Measurements from ENCODE around the gene RBM19.
A peak's percentile ranks its signal among the peaks of the same experiment; 100 is the strongest.

The RBM19 gene

GRCh38 chr12:113965951-113966797, at the start of gene RBM19:
RBM19 (minus strand) TSS chr12:113966325; CDS start chr12:113966227, 98 bp downstream.
- H3K36me3 ChIP-seq (ENCODE audit: control insufficient read depth in 2 of 2, insufficient read depth in 2 of 2, low read length in 2 of 2): peaks cover 12 to 17% of the 10 kb centered on the region in 2 donors
- peak within 1 kb of the TSS; percentile 84 to 93 for H3K4me3 ChIP-seq (ENCODE audit: low read length in 2 of 2)
- H3K4me1 ChIP-seq (ENCODE audit: control insufficient read depth, insufficient read depth, low read length): peaks cover 14% of the 10 kb centered on the region
- no peaks in the 10 kb centered on the region for H3K9me3 ChIP-seq (ENCODE audit: control insufficient read depth in 2 of 2, low read length in 2 of 2)
- H3K27me3 ChIP-seq (ENCODE audit: control insufficient read depth in 1 of 2, insufficient read depth in 2 of 2, low read length in 2 of 2): no peaks in the 10 kb centered on the region
- peak within 1 kb of the TSS; percentile 80 to 87 for H3K9ac ChIP-seq (ENCODE audit: low read length in 2 of 2)
- peak within 1 kb of the TSS; percentile 53 for H3K27ac ChIP-seq (ENCODE audit: low read length)

GRCh38 chr12:114015851-114016250, 49.7 kb upstream of the RBM19 start:
- Histone ChIP-seq H3K27me3 (ENCODE audit: control insufficient read depth in 1 of 2, insufficient read depth in 2 of 2, low read length in 2 of 2) (peaks cover 6 to 21% of the 10 kb centered on the region in 2 donors), H3K9me3 (ENCODE audit: control insufficient read depth in 2 of 2, low read length in 2 of 2) (no peaks in the 10 kb centered on the region), H3K4me1 (ENCODE audit: control insufficient read depth, insufficient read depth, low read length) (no peaks in the 10 kb centered on the region), H3K9ac (ENCODE audit: low read length in 2 of 2) (no peak overlapping the region), H3K27ac (ENCODE audit: low read length) (no peak overlapping the region), H3K36me3 (ENCODE audit: control insufficient read depth in 2 of 2, insufficient read depth in 2 of 2, low read length in 2 of 2) (no peaks in the 10 kb centered on the region), H3K4me3 (ENCODE audit: low read length in 2 of 2) (no peak overlapping the region)

GRCh38 chr12:114013575-114014345, 47.6 kb upstream of the RBM19 start:
- no peaks in the 10 kb centered on the region for H3K4me1 ChIP-seq (ENCODE audit: control insufficient read depth, insufficient read depth, low read length)
- H3K27me3 ChIP-seq (ENCODE audit: control insufficient read depth in 1 of 2, insufficient read depth in 2 of 2, low read length in 2 of 2): peaks cover 6 to 23% of the 10 kb centered on the region in 2 donors
- H3K9me3 ChIP-seq (ENCODE audit: control insufficient read depth in 2 of 2, low read length in 2 of 2): no peaks in the 10 kb centered on the region
- H3K4me3 ChIP-seq (ENCODE audit: low read length in 2 of 2): no peak overlapping the region
- no peaks in the 10 kb centered on the region for H3K36me3 ChIP-seq (ENCODE audit: control insufficient read depth in 2 of 2, insufficient read depth in 2 of 2, low read length in 2 of 2)
- no peak overlapping the region for H3K27ac ChIP-seq (ENCODE audit: low read length)
- no peak overlapping the region for H3K9ac ChIP-seq (ENCODE audit: low read length in 2 of 2)

- Histone ChIP-seq H3K9me3 (ENCODE audit: control insufficient read depth in 2 of 2, low read length in 2 of 2) (no peaks in the 10 kb centered on the region), H3K27me3 (ENCODE audit: control insufficient read depth in 1 of 2, insufficient read depth in 2 of 2, low read length in 2 of 2) (peaks cover 4 to 23% of the 10 kb centered on the region in 2 donors), H3K36me3 (ENCODE audit: control insufficient read depth in 2 of 2, insufficient read depth in 2 of 2, low read length in 2 of 2) (no peaks in the 10 kb centered on the region)
Measured at GRCh38 chr12:114012744-114013431, 46.8 kb upstream of the RBM19 start.

GRCh38 chr12:114011711-114012110, 45.6 kb upstream of the RBM19 start:
- Histone ChIP-seq H3K4me3 (ENCODE audit: low read length in 2 of 2) (no peak overlapping the region), H3K27ac (ENCODE audit: low read length) (no peak overlapping the region), H3K9ac (ENCODE audit: low read length in 2 of 2) (no peak overlapping the region), H3K27me3 (ENCODE audit: control insufficient read depth in 1 of 2, insufficient read depth in 2 of 2, low read length in 2 of 2) (peaks cover 3 to 23% of the 10 kb centered on the region in 2 donors), H3K36me3 (ENCODE audit: control insufficient read depth in 2 of 2, insufficient read depth in 2 of 2, low read length in 2 of 2) (no peaks in the 10 kb centered on the region), H3K9me3 (ENCODE audit: control insufficient read depth in 2 of 2, low read length in 2 of 2) (no peaks in the 10 kb centered on the region), H3K4me1 (ENCODE audit: control insufficient read depth, insufficient read depth, low read length) (no peaks in the 10 kb centered on the region)

More at GRCh38 chr12:114012744-114013431, 46.8 kb upstream of the RBM19 start:
- Histone ChIP-seq H3K4me3 (ENCODE audit: low read length in 2 of 2) (no peak overlapping the region), H3K9ac (ENCODE audit: low read length in 2 of 2) (no peak overlapping the region), H3K4me1 (ENCODE audit: control insufficient read depth, insufficient read depth, low read length) (no peaks in the 10 kb centered on the region), H3K27ac (ENCODE audit: low read length) (no peak overlapping the region)

GRCh38 chr12:114006482-114007425, 40.6 kb upstream of the RBM19 start:
- Histone ChIP-seq H3K27ac (ENCODE audit: low read length) (no peak overlapping the region), H3K4me1 (ENCODE audit: control insufficient read depth, insufficient read depth, low read length) (no peaks in the 10 kb centered on the region), H3K27me3 (ENCODE audit: control insufficient read depth in 1 of 2, insufficient read depth in 2 of 2, low read length in 2 of 2) (peaks cover 4 to 22% of the 10 kb centered on the region in 2 donors), H3K9me3 (ENCODE audit: control insufficient read depth in 2 of 2, low read length in 2 of 2) (no peaks in the 10 kb centered on the region), H3K36me3 (ENCODE audit: control insufficient read depth in 2 of 2, insufficient read depth in 2 of 2, low read length in 2 of 2) (no peaks in the 10 kb centered on the region), H3K9ac (ENCODE audit: low read length in 2 of 2) (no peak overlapping the region), H3K4me3 (ENCODE audit: low read length in 2 of 2) (no peak overlapping the region)

- Histone ChIP-seq H3K27me3 (ENCODE audit: control insufficient read depth in 1 of 2, insufficient read depth in 2 of 2, low read length in 2 of 2) (peaks cover 4 to 16% of the 10 kb centered on the region in 2 donors), H3K27ac (ENCODE audit: low read length) (no peak overlapping the region), H3K9ac (ENCODE audit: low read length in 2 of 2) (no peak overlapping the region), H3K4me1 (ENCODE audit: control insufficient read depth, insufficient read depth, low read length) (no peaks in the 10 kb centered on the region), H3K36me3 (ENCODE audit: control insufficient read depth in 2 of 2, insufficient read depth in 2 of 2, low read length in 2 of 2) (no peaks in the 10 kb centered on the region), H3K9me3 (ENCODE audit: control insufficient read depth in 2 of 2, low read length in 2 of 2) (no peaks in the 10 kb centered on the region), H3K4me3 (ENCODE audit: low read length in 2 of 2) (no peak overlapping the region)
Measured at GRCh38 chr12:114004402-114004801, 38.3 kb upstream of the RBM19 start.

- Histone ChIP-seq H3K36me3 (ENCODE audit: control insufficient read depth in 2 of 2, insufficient read depth in 2 of 2, low read length in 2 of 2) (no peaks in the 10 kb centered on the region), H3K4me3 (ENCODE audit: low read length in 2 of 2) (no peak overlapping the region), H3K9me3 (ENCODE audit: control insufficient read depth in 2 of 2, low read length in 2 of 2) (no peaks in the 10 kb centered on the region), H3K9ac (ENCODE audit: low read length in 2 of 2) (no peak overlapping the region), H3K4me1 (ENCODE audit: control insufficient read depth, insufficient read depth, low read length) (no peaks in the 10 kb centered on the region), H3K27ac (ENCODE audit: low read length) (no peak overlapping the region), H3K27me3 (ENCODE audit: control insufficient read depth in 1 of 2, insufficient read depth in 2 of 2, low read length in 2 of 2) (peaks cover 4 to 16% of the 10 kb centered on the region in 2 donors)
Measured at GRCh38 chr12:114003286-114003685, 37.2 kb upstream of the RBM19 start.

GRCh38 chr12:114001511-114002340, 35.6 kb upstream of the RBM19 start:
- H3K4me1 ChIP-seq (ENCODE audit: control insufficient read depth, insufficient read depth, low read length): no peaks in the 10 kb centered on the region
- H3K36me3 ChIP-seq (ENCODE audit: control insufficient read depth in 2 of 2, insufficient read depth in 2 of 2, low read length in 2 of 2): no peaks in the 10 kb centered on the region
- no peaks in the 10 kb centered on the region for H3K9me3 ChIP-seq (ENCODE audit: control insufficient read depth in 2 of 2, low read length in 2 of 2)
- H3K27ac ChIP-seq (ENCODE audit: low read length): no peak overlapping the region
- H3K27me3 ChIP-seq (ENCODE audit: control insufficient read depth in 1 of 2, insufficient read depth in 2 of 2, low read length in 2 of 2): peaks cover 4 to 21% of the 10 kb centered on the region in 2 donors
- no peak overlapping the region for H3K4me3 ChIP-seq (ENCODE audit: low read length in 2 of 2)
- no peak overlapping the region for H3K9ac ChIP-seq (ENCODE audit: low read length in 2 of 2)
